Transverse colon (tissue), 4 donors: ENCODE data around the gene ZNF600.

Experiments used
- EP300 ChIP-seq: sonication (generic); formaldehyde crosslinking; IDR thresholded peaks from one replicate; pipeline ENCODE4 v1.6.1; 2017; ENCODE audit warnings: antibody characterized with exemption, low read depth
- POLR2A ChIP-seq: fragments of 450-650 bp; IDR thresholded peaks from one replicate; pipeline ENCODE4 v1.6.1; 2016; ENCODE audit warnings: antibody characterized with exemption, mild to moderate bottlenecking, moderate library complexity
- POLR2AphosphoS5 ChIP-seq, 3 donors: sonication (generic); formaldehyde crosslinking; IDR thresholded peaks; one replicate each; pipeline ENCODE4 v1.6.1; 2016; ENCODE audit warnings: antibody characterized with exemption in 3 of 3
- TF ChIP-seq, protein P1 (sequence below), 5 experiments: fragments of 200-600 bp in 3 of 5; fragments of 450-650 bp in 2 of 5; sonication (generic) in 3 of 5; IDR thresholded peaks; 1 replicate in 2 of 5; 2 replicates in 3 of 5; pipeline ENCODE4 v1.5.1; 2016 to 2017; ENCODE audit warnings: antibody characterized with exemption in 5 of 5, inconsistent platforms in 3 of 5, mild to moderate bottlenecking in 2 of 5, moderate library complexity in 1 of 5

DNA sequence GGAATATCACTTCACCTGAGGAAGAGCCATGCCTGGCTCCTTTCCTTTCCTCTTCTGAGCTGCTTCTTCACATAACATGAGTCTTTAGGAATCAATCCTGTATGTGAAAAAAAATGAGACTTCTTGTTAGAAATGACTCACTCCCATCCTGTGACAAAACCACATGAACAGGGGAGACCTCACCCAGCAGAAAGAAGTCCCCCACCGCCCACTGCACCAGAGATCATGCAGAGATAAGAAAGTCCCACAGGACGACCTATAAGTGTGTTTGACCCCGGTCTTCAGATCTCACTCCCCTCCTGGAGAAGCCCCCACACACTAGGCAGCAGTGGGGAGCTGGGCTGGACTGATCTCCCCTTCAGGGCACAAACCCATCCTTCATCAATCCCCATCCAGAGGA is 7.8 kb downstream of the ZNF600 start:
- TF ChIP-seq, protein P1, sequence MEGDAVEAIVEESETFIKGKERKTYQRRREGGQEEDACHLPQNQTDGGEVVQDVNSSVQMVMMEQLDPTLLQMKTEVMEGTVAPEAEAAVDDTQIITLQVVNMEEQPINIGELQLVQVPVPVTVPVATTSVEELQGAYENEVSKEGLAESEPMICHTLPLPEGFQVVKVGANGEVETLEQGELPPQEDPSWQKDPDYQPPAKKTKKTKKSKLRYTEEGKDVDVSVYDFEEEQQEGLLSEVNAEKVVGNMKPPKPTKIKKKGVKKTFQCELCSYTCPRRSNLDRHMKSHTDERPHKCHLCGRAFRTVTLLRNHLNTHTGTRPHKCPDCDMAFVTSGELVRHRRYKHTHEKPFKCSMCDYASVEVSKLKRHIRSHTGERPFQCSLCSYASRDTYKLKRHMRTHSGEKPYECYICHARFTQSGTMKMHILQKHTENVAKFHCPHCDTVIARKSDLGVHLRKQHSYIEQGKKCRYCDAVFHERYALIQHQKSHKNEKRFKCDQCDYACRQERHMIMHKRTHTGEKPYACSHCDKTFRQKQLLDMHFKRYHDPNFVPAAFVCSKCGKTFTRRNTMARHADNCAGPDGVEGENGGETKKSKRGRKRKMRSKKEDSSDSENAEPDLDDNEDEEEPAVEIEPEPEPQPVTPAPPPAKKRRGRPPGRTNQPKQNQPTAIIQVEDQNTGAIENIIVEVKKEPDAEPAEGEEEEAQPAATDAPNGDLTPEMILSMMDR (IDR thresholded peaks at IDR 0.05), result no peak
- TF ChIP-seq EP300 (no peak), POLR2AphosphoS5 (IDR thresholded peaks at IDR 0.05) (no peak), POLR2A (no peak)
